Measurements from ENCODE around the gene KCNG2.
"Not testable (repeated sequence)": the region's sequence is repeated elsewhere in the genome, so short reads cannot be mapped to it uniquely, and the experiment has no call there.

The KCNG2 gene

DNA sequence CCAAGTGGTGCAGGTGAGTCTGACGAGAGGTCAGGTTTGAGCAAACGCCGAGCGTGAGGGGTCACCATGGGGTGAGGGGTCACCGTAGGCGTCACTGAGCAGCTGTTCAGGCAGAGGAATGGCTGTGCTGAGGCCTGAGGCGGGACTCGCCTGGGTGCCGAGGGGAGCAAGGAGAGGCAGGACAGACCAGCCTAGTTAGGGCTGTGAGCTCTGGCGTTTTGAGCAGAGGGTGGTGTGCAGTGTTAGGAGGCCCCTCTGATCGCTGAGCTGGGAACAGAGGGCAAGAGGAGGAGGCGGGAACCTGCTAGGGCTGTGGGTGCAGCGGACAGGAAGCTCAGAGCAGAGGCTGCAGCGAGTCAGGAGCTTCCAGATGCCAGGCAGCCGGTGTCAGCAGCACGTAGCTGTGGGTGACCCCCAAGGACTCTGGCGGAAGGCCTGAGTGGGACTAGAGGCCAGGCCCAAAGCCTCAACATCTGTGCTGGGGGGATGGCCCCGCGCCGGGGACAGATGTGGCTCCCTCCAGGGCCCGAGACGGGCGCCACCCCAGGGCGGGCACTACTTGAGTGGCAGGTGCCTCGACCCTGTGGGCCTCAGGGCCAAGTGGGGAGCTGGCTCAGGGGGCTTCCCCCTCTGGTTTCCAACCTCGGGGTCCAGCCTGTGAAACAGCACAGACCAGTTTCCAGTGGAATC is 55.7 kb downstream of the KCNG2 start:
- DNase-seq (ENCODE audit: low read depth) = no peak

DNA sequence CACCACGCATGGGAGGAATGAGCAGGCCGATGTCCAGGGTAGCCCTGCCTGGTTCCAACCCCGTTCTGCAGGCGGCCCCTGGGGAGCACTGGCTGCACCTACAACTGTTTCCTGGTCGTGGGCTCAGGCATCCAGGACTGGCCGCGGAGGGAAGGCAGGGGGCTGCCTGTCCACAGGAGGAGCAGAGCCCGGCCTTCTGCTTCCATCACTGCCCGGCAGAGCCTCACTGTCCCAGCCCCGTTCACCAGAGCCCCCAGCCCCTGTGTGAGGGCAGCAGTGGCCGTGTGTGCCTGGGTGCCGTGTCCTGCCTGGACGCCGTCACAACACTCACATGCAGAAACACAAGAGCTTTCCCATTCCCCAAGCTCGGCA is 56.2 kb downstream of the KCNG2 start:
- no peak for DNase-seq (ENCODE audit: low read depth)

DNA sequence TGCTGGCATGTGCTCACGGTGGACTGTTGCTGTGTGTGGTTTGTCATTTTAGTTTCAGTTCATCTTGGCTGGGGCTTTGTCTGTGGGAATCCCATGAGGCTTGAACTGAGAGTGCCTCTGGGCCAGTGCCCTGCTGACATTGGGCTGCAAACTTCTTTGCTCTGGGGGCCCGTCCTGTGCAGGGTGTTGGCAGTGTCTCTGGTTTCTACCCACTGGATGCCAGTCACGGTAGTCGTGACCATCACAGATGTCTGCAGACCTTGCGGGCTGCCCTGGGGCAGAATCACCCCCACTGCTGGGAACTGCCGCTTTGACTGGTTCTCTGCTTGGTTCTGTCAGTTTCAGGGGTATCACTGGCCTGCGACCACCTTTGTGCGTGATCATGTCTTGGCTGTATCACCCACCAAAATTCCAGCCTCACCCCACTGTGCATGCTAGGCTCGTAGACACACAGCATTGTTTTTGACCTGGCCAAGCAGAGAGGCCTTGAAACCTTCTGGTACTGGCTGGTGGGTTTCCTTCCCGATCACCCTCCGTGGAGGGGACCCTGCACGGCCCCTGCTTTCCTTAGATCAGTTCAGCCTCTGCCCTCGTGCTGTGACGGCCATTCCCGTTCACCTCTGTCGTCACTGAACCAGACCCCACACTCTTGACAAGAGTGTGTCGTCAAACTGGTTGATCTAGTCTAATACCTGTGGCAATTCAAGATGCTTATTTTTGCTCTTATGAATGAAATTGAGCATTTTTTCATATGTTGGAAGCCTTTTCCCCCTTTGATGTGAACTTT is 57.6 kb downstream of the KCNG2 start:
- no peak for DNase-seq (ENCODE audit: low read depth)

DNA sequence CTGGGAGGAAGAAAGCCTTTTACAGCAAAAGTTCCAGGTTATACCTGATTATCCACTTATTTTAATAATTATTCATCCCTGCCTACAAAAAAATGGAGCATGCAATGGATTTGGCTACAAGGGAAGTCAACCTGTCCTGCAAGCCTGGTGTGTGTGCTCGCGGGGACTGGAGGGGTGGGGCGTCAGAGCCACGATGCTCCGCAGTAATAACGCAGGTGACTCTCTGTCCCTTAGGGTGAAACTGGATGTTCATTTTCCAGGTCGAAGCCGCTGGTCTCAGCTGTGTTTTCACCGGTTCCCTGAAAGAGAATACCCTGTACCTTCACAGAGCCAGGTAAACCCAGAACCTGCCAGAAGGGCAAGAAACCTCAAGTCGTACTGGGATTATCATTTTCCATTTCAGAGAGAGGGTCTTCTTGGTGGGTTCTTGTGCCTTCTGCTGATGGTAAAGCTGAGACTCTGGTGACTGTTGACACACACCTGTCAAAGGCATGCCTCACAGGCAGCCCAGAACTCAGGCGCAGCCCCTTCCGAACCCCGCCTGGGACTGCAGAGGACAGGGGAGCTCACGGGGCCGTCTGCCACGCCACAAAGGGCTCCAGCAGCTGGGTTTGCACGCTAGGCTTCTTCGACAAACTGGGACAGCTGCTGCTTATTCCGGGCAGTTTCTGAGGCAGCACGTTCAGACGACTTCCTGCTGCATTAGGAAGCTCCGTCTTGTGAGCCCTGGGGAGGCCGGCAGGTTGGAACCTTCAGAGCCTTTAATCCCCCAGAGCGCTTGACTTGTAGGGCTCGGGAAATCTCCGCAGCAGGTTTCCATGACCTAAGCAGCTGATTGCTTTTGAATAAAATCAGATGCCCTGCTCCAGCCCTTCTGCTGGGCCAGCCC is 58.6 kb downstream of the KCNG2 start:
- DNase-seq (ENCODE audit: low read depth) = peak; percentile 45

DNA sequence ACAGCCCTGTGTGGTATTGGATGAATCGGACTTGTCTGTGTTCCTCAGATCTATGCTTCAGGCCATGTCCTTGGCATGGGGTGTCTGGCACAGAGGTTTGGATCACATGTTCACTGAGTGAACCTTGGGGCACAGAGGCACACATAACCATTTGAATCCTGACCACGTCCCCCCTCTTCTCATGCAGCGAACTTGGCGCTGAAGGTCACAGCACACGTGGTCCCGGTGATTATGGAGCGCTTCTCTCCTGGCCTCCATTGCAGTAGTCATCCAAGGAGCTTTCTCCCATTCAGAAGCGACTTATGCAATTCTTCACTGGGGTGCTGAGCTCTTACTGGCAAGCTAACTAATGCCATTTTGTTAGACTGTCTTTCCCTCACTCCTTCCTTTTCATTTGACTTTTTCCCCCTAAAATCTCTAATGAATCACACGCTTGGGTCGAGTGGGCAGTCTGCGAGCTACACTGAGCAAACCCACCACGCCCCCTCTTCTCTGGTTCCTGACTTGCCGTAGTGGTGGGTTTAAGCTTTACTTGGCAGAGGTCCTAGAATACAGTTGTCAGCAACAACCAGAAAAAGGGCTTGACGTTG is 59.4 kb downstream of the KCNG2 start:
- peak; percentile 62 for DNase-seq (ENCODE audit: low read depth)

DNA sequence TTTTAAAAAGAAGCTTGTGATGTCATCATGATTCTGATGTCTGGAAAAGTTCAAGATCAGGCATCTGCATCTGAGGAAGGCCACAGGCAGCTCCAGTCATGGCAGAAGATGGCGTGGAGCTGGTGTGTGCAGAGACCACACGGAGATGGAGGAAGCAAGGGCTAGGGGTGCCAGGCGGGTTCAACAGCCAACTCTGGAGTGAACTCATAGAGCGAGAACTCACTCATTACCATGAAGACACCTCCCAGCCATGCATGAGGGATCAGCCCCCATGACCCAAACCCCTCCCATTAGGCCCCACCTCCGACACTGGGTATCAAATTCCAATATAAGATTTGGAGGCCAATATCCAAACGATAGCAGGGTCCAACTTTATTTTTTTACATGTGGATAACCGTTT is 61.6 kb downstream of the KCNG2 start:
- no peak for DNase-seq (ENCODE audit: low read depth)

DNA sequence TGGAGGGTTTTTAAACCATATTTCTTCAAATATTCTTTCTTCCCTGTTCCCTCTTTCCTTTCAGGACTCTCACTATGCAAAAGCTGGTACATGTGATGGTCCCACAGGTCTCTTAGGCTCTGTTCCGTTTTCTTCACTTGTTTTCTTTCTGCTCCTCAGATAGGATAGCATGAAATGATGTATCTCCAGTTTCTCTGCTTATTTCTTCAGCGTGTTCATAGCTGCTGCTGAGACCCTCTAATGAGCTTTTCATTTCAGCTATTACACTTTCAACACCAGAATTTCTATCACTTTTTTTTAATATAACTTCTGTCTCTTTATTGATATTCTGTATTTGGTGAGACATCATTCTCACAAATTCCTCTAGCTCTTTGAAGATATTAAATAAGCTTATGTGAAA is 63.9 kb downstream of the KCNG2 start:
- DNase-seq (ENCODE audit: low read depth) = no peak

DNA sequence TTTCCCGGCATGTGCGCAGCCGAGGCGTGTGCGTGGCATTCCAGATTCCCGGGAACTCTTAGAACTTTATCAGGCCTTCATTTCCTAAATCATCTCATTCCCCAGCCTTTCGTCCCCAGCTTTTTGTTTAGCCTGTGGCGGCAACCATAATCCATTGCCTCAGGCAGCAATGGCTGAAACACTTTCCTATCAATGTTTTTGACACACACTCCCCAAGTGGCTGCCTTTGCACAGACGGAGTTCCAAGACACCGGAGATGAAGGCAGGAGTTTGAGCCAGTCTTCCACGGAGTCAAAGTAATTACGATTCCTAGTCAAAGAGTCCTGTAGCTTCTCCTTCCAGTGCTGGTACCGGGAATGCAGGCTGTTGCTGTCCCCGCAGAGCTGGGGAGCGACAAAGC is 64.8 kb downstream of the KCNG2 start:
- DNase-seq (ENCODE audit: low read depth) = no peak

DNA sequence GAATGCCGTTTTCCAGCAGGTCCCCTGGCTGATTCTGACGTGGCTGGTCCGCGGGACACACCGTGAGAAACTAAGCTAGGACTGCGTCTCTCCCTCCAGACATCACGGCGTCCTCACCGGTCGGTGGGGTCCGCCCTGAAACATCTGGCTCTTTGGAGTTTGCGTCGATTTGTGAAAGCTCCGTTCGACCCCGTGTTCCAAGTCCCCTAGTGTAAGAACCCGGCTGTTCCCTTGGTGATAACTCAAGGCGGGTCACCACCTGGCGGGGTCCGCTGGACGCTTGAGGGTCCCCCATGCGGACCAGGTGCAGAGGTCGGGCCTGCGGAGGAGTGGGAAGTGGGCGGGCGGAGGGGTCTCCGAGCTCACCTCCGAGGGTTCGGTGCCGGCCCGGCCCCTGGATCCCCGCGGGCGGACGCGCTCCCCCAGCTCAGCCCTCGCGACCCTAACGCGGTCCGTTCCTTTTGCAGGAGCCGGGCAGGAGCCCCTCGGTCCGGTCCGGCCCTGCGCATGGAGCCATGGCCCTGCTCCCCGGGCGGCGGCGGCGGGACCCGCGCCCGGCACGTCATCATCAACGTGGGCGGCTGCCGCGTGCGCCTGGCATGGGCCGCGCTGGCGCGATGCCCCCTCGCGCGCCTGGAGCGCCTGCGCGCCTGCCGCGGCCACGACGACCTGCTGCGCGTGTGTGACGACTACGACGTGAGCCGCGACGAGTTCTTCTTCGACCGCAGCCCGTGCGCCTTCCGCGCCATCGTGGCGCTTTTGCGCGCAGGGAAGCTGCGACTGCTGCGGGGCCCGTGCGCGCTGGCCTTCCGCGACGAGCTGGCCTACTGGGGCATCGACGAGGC is 65.6 kb downstream of the KCNG2 start:
- DNase-seq (ENCODE audit: low read depth) = no peak

DNA sequence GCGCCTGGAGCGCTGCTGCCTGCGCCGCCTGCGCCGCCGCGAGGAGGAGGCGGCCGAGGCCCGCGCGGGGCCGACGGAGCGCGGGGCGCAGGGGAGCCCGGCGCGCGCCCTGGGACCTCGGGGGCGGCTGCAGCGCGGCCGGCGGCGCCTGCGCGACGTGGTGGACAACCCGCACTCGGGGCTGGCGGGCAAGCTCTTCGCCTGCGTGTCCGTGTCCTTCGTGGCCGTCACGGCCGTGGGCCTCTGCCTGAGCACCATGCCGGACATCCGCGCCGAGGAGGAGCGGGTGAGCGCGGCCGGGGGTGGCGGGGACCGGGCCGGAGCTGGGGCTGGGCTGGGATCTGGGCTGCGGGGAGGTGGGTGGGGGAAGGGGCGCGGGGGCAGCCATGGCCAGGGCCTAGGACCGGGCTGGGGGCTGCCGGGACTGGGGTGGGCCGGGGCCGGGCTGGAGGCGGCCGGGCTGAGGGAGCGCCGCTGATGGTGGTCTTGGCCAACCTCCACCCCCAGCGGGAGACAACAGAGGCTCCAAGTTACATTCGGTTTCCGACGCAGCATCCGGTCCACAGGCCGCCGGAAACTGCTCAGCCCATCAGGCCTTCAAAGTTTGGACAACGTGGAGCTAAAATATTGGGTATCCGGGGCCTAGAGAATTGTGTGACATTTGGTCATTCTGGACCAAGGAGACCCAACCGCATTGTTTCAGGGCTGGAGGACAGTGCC is 66.4 kb downstream of the KCNG2 start:
- DNase-seq (ENCODE audit: low read depth) = no peak

DNA sequence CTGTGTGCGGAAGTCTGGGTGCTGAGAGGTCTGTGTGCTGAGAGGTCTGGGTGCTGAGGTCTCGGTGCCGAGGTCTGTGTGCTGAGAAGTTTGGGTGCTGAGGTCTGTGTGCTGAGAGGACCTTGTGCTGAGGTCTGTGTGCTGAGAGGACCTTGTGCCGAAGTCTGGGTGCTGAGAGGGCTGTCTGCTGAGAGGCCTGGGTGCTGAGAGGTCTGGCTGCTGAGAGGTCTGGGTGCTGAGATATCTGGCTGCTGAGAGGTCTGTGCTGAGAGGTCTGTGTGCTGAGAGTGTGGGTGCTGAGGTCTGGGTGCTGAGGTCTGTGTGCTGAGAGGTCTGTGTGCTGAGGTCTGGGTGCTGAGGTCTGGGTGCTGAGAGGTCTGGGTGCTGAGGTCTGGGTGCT is 67.2 kb downstream of the KCNG2 start:
- DNase-seq (ENCODE audit: low read depth) = not testable (repeated sequence)

DNA sequence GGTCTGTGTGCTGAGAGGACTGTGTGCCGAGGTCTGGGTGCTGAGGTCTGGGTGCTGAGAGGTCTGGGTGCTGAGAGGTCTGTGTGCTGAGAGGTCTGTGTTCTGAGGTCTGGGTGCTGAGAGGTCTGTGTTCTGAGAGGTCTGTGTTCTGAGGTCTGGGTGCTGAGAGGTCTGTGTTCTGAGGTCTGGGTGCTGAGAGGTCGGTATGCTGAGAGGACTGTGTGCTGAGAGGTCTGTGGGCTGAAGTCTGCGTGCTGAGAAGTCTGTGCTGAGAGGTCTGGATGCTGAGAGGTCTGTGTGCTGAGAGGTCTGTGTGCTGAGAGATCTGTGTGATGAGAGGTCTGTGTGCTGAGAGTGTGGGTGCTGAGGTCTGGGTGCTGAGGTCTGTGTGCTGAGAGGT is 68.2 kb downstream of the KCNG2 start:
- DNase-seq (ENCODE audit: low read depth) = not testable (repeated sequence)

DNA sequence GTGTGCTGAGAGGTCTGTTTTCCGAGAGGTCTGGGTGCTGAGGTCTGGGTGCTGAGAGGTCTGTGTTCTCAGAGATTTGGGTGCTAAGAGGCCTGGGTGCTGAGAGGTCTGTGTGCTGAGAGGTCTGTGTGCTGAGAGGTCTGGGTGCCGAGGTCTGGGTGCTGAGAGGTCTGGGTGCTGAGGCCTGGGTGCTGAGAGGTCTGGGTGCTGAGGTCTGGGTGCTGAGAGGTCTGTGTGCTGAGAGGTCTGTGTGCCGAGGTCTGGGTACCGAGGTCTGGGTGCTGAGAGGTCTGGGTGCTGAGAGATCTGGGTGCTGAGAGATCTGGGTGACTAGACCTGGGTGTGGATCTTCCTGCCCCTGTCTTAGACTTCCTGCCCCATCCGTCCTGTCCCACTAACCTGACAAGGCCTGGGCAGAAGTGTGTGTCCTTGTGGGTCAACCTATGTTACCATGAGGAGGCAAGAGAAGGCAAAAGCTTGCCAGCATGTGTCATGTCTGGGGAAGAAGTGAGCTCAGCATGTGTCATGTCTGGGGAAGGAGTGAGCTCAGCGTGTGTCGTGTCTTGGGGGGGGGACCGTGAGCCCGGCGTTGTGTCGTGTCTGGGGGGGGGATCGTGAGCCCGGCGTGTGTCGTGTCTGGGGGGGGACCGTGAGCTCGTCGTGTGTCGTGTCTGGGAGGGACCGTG is 69.3 kb downstream of the KCNG2 start:
- peak; percentile 11 for DNase-seq (ENCODE audit: low read depth)

DNA sequence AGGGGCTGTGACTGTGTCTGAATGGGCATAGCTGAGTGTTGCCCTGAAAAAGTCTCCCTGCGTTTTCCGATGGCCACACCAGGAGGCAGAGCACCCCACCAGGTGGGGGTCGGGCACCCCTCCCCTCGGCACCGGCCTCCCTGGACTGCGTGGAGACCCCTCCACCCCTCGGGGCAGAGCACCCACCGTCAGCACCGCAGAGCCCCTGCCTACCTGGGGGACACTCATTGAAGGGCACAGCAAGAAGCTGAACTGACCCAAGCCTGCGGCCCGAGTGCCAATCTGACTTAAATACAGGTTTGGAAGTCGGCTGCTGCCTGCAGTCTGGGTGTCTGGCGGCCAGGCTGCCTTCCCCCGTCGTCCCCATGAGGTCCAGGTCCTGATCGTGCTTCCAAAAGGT is 69.9 kb downstream of the KCNG2 start:
- no peak for DNase-seq (ENCODE audit: low read depth)

DNA sequence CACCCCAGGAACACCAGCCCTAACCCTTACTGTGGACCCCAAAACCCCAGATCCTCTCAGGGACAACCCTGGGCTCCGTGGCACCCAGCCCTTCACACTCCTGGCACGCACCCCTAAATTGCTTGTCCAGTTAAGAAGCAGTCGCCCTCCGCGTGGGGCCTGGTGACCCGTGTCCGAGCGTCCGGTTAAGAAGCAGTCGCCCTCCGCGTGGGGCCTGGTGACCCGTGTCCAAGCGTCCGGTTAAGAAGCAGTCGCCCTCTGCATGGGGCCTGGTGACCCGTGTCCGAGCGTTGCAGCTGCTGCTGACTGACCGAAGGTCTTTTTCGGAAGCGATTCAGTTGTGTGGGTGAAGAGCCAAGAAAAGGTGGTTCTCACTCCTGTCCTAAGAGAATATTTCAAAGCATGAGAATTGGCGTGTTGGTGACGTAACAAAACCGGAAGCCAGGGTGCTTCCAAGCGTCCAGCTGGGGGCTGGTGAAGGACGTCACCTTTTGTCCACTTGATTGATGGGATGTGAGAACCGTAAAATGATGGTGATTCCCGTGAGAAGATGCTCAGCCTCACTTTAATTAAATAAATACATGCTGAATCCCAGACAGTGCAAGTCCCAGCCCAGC is 70.5 kb downstream of the KCNG2 start:
- no peak for DNase-seq (ENCODE audit: low read depth)

DNA sequence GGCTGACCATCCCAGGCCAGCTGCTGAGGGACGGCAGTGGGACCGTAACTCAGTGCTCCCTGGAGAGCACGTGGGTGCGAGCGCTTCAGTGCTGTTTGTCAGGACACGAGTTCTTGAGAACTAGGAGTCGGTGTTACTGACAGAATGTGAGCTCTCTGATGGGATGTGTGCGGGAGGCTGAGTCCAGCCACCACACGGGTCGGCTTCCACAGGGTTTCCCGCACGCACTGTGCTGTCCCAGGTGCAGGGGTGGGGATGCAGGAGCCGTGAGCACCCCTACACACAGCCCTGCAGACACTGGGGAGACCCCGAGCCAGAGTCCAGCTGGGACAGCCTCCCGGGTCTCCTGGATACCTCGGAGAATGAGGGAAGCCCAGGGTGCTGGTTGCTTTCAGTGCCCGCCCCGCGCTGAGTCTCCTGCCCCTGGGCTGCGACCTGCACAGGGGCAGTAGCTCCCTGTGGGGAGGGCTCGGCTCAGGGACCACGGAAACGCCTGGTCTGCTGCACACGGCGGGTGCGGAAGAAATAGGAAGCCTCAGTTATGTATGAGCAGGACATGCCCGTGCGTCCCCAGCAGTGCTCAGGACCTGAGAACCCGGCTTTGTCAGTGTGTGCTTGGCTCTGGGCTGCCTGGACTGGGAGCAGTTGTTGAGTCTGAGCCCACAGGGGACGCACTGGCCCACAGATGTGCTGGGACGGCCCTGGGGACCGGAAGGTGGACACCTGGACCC is 71.2 kb downstream of the KCNG2 start:
- no peak for DNase-seq (ENCODE audit: low read depth)

DNA sequence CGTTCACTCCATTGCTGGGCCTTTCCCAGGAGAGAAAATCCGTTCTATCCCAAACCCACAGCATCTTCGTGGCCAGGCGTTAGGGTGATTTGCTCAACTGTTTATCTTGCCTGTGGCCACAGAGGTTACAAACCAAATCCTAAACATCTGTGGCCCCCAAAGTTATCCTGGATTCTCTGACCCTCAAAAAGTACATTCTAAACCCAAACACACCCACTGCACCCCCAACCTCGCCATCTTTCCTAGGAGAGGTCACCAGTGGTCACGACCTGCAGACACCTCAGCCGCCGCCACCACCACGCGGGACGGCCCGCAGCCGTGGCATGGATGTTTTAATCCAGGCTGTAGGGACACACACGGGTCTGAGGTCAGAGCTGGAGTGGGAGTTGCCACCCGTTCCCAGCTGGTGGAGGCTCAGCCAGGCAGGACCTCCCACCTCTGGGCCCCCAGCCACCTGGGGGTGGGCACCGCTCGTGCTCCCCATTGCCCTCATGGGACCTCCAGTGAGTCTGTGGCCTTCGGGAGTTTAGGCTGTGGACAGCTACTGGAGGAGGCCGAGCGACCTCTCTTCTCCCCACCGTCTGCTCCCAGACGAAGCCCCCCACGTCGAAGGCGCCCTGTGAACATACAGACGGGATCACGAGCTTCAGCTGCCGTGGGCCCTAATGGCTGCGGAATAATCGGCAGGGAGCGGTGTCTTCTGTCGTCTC is 72.0 kb downstream of the KCNG2 start:
- DNase-seq (ENCODE audit: low read depth) = no peak

DNA sequence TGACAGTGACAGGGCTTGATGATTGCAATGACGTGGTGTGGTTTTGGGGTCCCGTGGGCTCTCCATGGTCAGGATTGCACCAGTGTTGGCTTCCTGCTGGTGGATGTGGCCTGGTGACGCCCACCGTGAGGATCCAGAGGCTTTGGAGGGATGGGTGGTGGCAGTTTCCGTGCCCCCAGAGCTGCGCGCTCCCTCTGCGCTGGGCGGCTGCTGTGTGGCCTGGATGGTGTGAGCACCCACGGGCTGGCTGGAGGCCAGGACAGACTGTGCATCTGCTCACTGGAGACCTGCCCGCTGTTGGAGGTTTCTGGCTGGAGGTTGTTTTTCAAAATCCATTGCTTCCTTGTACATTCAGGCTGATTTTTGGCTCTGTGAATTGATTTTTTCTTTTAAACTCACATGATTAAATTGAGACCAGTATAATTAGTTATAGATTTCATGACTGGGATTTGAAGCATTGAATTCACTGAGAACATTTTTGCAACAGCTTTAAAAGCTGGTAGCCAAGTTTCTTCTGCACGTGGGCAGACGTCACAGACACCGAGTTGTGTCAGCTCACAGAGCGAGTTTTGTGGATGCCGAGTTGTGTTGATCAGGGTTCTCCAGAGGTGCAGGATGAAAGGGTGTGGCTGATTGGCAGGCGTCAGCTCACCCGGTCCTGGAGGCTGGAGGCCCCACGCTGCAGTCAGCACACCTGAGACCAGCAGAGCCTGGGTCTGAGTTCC is 72.7 kb downstream of the KCNG2 start:
- no peak for DNase-seq (ENCODE audit: low read depth)
